Memory B cell (primary cell): Measurements from ENCODE around the gene HARS2.
"Not testable (repeated sequence)": the region's sequence is repeated elsewhere in the genome, so short reads cannot be mapped to it uniquely, and the experiment has no call there.

Source experiments
- ATAC-seq: fragments of 150-1000 bp; cut with Tn5 transposase; 2 replicates; pipeline ENCODE4 v1.10.0; 2021; ENCODE audit warnings: low read depth, mild to moderate bottlenecking, moderate library complexity
- DNase-seq, 2 donors: peaks; one replicate each; pipeline ENCODE4 v3.0.0; 2022; ENCODE audit warnings: low spot score in 2 of 2
- H3K27ac Mint-ChIP-seq: one replicate; pipeline ENCODE4 v1.8.0; 2022; ENCODE audit warnings: mild to moderate bottlenecking, moderate library complexity, mixed read lengths
- H3K27me3 Mint-ChIP-seq: one replicate; pipeline ENCODE4 v1.8.0; 2022; ENCODE audit warnings: mixed read lengths
- H3K36me3 Mint-ChIP-seq: one replicate; pipeline ENCODE4 v1.8.0; 2022; ENCODE audit warnings: mild to moderate bottlenecking, mixed read lengths
- H3K4me1 Mint-ChIP-seq: one replicate; pipeline ENCODE4 v1.8.0; 2022; ENCODE audit warnings: mixed read lengths
- H3K4me3 Mint-ChIP-seq: one replicate; pipeline ENCODE4 v1.8.0; 2022; ENCODE audit warnings: mild to moderate bottlenecking, moderate library complexity, mixed read lengths
- H3K9me3 Mint-ChIP-seq: one replicate; pipeline ENCODE4 v1.8.0; 2022; ENCODE audit warnings: mixed read lengths

Gene HARS2

DNA sequence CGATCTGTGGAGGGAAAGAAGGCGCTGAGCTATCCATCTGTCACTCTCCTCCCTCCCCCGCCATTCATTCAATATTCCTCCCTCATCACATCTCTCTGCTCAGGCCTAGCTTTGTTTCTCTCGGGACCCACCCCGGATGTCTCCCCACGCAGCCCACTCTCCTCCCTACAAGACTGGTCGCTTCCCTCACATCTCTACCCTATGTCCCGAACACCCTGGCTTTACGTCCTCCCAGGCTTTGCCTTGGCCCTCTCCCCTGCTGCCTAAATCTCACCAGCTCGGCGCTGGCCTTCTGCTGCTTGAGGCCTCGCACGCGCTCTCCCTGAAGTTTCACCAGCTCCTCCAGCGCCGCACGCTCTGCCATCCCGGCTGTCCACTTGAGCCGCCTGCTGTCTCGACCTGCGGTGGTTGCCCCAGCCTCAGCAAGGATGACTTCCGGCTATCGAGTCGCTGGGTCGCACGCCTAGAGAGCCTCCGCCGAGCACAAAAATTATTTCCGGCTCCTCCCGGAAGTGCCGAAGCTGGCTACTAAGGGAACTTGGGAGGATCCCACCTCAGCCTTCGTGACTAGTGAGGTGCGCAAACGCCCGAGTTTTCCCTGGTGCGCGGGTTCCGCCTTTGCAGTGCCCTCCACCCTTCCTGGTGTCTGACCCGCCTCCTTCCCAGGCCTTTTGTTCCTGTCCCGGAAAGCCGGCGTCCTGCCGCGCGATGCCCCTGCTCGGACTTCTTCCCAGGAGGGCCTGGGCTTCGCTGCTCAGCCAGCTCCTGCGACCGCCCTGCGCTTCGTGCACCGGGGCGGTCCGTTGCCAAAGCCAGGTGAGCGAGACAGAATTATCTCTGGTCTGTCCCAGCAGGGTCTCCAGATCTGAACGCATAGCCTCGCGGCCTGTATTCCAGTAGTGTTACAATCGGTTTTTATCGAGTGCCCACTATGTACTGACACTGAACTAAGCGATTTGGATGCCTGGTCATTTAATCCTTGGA lies at the start of gene HARS2, which contains the start of gene HARS1:
Gene HARS2, plus strand, starts transcription at position 515 of the 984 bp plus-strand sequence. Its CDS starts 194 bp downstream, at position 709.
Gene HARS1, minus strand, starts transcription at position 430 of the 984 bp plus-strand sequence. Its CDS starts 66 bp downstream, at position 364.
- H3K9me3 Mint-ChIP-seq: no peaks in the 10 kb centered on the region
- peak; percentile 68 to 74 for DNase-seq
- ATAC-seq: peak; percentile 98
- peak within 1 kb of the TSS; percentile 94 for H3K27ac Mint-ChIP-seq
- H3K36me3 Mint-ChIP-seq: peaks cover 13% of the 10 kb centered on the region
- peaks cover 18% of the 10 kb centered on the region for H3K4me1 Mint-ChIP-seq
- peak within 1 kb of the TSS; percentile 99 for H3K4me3 Mint-ChIP-seq
- no peaks in the 10 kb centered on the region for H3K27me3 Mint-ChIP-seq

DNA sequence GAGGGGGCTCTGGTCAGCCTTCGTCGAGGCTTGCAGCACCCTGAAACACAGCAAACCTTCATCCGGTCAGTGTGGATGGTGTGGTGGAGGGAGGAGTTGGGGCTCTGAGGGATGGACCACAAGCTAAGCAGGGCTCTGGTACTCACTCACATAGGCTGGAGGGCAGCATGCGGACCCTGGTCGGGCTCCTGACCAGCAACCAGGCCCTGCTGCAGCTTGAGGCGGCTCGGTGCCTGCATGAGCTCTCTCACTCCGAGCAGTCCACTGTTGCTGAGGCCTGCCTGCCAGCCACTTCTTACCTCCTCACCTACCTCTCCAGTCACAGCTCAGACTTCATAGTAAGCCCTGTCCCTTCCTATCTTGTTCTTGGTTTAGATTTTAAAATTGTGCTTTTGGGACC lies 49.5 kb upstream of the HARS2 start:
- Mint-ChIP-seq H3K4me1 (peaks cover 22% of the 10 kb centered on the region), H3K36me3 (peaks cover 8% of the 10 kb centered on the region), H3K27ac (no peak overlapping the region), H3K27me3 (no peaks in the 10 kb centered on the region), H3K4me3 (no peak overlapping the region), H3K9me3 (no peaks in the 10 kb centered on the region)
- DNase-seq: no peak
- ATAC-seq: no peak

- no peak for DNase-seq
- no peak for ATAC-seq
- Mint-ChIP-seq H3K36me3 (peaks cover 9% of the 10 kb centered on the region), H3K4me1 (peaks cover 25% of the 10 kb centered on the region), H3K27me3 (no peaks in the 10 kb centered on the region), H3K27ac (no peak overlapping the region), H3K4me3 (no peak overlapping the region), H3K9me3 (no peaks in the 10 kb centered on the region)
These were observed 48.5 kb upstream of the HARS2 start for GRCh38 chr5:140642718-140643117.

DNA sequence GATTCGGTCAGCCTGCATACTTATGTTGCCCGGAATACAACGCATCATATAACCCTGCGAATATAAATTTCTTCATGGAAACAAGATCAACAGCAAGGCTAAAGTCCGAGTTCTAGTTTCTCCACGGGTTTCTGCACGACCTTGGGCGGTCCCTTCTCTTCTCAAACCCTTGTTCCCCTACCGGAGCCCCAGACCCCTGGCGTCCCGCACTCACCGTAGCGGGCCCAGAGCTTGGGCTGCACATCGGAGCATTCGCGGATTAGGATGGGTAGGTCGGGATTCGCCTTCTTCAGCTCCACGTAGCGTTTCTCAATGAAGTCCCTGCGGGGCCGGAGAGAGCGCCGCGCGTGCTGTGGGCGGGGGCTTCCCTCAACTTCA lies 44.2 kb upstream of the HARS2 start:
- peak; percentile 7 for ATAC-seq
- Mint-ChIP-seq H3K36me3 (peaks cover 19% of the 10 kb centered on the region), H3K4me3 (peak overlapping the region; percentile 100), H3K27me3 (no peaks in the 10 kb centered on the region), H3K9me3 (no peaks in the 10 kb centered on the region), H3K27ac (peak overlapping the region; percentile 100), H3K4me1 (peaks cover 17% of the 10 kb centered on the region)
- DNase-seq: no peak

- peaks cover 47% of the 10 kb centered on the region for H3K36me3 Mint-ChIP-seq
These were observed 32.4 kb upstream of the HARS2 start for GRCh38 chr5:140658870-140659269.

DNA sequence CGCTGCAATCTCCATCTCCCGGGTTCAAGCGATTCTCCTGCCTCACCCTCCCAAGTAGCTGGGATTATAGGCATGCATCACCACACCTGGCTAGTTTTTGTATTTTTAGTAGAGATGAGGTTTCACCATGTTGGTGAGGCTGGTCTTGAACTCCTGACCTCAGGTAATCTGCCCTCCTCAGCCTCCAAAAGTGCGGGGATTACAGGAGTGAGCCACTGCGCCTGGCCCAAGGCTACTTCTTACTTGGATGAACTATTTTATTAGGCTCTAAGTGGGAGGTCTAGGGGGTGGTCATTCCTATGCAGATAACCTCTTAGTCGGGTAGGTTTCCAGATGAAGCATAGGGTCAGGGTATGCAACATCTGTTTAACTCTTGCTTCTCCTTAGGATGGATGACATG lies 30.9 kb upstream of the HARS2 start:
- not testable (repeated sequence) for H3K27ac Mint-ChIP-seq, H3K4me3 Mint-ChIP-seq, ATAC-seq, H3K27me3 Mint-ChIP-seq, H3K4me1 Mint-ChIP-seq, H3K9me3 Mint-ChIP-seq, DNase-seq
- peaks cover 38% of the 10 kb centered on the region for H3K36me3 Mint-ChIP-seq

More at GRCh38 chr5:140658870-140659269, 32.4 kb upstream of the HARS2 start:
- Mint-ChIP-seq H3K9me3 (no peaks in the 10 kb centered on the region), H3K27ac (no peak overlapping the region), H3K4me3 (no peak overlapping the region), H3K27me3 (no peaks in the 10 kb centered on the region), H3K4me1 (no peaks in the 10 kb centered on the region)
- ATAC-seq (no peak), DNase-seq (no peak)

GRCh38 chr5:140664030-140664358 lies 27.3 kb upstream of the HARS2 start:
- H3K36me3 Mint-ChIP-seq: peaks cover 35% of the 10 kb centered on the region
- peak overlapping the region; percentile 98 for H3K4me3 Mint-ChIP-seq
- H3K9me3 Mint-ChIP-seq: peaks cover 2% of the 10 kb centered on the region
- ATAC-seq: no peak
- peak overlapping the region; percentile 95 for H3K27ac Mint-ChIP-seq
- peaks cover 24% of the 10 kb centered on the region for H3K4me1 Mint-ChIP-seq
- H3K27me3 Mint-ChIP-seq: no peaks in the 10 kb centered on the region
- DNase-seq: no peak

DNA sequence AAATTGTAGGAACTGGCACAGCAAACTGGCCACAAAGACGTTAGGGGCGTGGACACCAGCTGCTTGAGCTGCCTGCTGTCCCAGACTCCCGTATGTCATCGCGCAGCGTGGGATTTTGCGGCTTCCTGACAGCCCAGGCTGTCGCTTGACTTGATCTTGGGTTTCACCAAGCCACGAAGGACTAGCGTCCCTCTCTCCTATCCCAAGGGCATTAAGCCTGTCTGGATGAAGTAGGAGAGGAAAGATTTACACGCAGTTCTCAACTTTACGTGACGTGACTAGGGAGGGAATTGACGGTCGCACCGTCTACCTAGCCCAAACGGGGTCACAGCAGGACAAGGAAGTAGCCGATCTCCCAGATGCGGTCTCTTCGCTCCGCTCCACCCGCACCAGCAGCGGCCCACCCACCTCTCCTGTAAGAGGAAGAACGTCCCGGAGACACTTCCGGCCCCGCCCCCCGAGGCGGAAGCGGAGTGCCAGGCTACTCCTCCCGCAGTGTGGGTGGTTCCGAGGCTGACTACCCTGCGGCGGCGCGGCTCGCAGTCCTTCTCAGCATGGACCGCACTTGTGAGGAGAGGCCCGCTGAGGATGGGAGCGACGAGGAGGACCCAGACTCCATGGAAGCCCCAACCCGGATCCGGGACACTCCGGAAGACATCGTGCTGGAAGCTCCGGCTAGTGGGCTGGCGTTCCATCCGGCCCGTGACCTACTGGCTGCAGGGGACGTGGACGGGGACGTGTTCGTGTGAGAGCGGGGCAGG lies 26.7 kb upstream of the HARS2 start, which contains the start of gene WDR55:
Gene WDR55, plus strand, starts transcription at position 546 of the 761 bp plus-strand sequence. Its CDS starts 9 bp downstream, at position 555.
- ATAC-seq (peak; percentile 96), DNase-seq (peak; percentile 84 to 87)
- Mint-ChIP-seq H3K9me3 (peaks cover 2% of the 10 kb centered on the region), H3K4me3 (peak within 1 kb of the TSS; percentile 98), H3K27ac (peak within 1 kb of the TSS; percentile 95), H3K4me1 (peaks cover 24% of the 10 kb centered on the region), H3K36me3 (peaks cover 39% of the 10 kb centered on the region), H3K27me3 (no peaks in the 10 kb centered on the region)

DNA sequence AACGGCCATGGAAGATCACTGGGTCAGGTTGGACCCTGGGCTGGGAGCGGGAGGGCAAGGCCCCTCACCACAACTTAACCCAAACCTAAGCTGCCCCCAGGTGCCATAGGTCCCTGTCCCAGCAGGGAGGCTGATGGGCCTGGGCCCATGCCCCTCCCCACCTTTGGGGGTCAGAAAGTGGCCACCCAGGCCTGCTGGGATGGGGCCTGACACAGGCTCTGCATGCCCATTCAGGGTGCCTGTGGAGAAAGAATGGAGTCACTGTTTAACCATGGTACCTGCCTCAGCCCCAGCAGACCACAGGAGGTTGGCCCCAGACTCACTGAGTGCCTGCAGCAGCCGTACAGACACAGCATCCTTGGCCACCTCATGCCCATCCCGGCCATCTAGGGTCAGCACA lies 20.2 kb upstream of the HARS2 start:
- H3K4me1 Mint-ChIP-seq: peaks cover 17% of the 10 kb centered on the region
- not testable (repeated sequence) for H3K27me3 Mint-ChIP-seq, DNase-seq, H3K9me3 Mint-ChIP-seq, H3K27ac Mint-ChIP-seq, H3K4me3 Mint-ChIP-seq, ATAC-seq
- peaks cover 26% of the 10 kb centered on the region for H3K36me3 Mint-ChIP-seq

DNA sequence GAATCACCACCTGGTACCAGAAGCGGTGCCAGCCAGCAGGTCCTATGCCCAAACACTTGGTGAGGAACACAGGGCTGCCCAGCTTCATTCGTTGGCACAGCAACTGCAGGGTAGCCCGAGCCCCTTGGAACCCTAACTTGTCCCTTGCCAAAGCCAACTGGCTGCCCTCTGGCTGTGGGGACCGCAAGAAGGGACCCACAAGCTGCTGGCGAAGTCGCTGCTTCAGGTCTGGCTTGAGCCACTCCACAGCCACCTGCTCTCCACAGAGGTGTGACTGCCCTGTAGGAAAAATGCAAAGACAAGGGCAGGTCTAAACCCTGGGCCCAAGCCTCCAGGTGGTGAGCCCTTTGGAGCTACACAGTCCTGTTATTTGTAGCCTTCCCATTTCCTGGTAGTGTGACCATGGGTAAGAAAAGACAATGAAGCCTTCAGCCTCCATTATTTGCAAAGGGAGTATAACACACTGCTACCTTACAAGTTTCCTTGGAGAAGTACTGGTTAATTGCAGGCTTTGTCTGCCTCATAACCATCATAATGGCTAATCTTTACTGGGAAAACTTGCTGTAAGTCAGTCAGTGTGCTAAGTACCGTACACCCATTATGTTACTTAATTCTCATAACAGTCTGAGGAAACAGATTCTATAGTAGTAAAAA lies 19.7 kb upstream of the HARS2 start:
- Mint-ChIP-seq H3K36me3 (peaks cover 27% of the 10 kb centered on the region), H3K4me1 (peaks cover 14% of the 10 kb centered on the region), H3K4me3 (no peak overlapping the region), H3K9me3 (no peaks in the 10 kb centered on the region), H3K27me3 (no peaks in the 10 kb centered on the region), H3K27ac (no peak overlapping the region)
- ATAC-seq (no peak), DNase-seq (no peak)

- ATAC-seq (no peak), DNase-seq (no peak)
- Mint-ChIP-seq H3K4me1 (peaks cover 4% of the 10 kb centered on the region), H3K4me3 (no peak overlapping the region), H3K36me3 (peaks cover 31% of the 10 kb centered on the region), H3K27ac (no peak overlapping the region), H3K9me3 (no peaks in the 10 kb centered on the region), H3K27me3 (no peaks in the 10 kb centered on the region)
These were observed 18.6 kb upstream of the HARS2 start for GRCh38 chr5:140672455-140673186.

DNA sequence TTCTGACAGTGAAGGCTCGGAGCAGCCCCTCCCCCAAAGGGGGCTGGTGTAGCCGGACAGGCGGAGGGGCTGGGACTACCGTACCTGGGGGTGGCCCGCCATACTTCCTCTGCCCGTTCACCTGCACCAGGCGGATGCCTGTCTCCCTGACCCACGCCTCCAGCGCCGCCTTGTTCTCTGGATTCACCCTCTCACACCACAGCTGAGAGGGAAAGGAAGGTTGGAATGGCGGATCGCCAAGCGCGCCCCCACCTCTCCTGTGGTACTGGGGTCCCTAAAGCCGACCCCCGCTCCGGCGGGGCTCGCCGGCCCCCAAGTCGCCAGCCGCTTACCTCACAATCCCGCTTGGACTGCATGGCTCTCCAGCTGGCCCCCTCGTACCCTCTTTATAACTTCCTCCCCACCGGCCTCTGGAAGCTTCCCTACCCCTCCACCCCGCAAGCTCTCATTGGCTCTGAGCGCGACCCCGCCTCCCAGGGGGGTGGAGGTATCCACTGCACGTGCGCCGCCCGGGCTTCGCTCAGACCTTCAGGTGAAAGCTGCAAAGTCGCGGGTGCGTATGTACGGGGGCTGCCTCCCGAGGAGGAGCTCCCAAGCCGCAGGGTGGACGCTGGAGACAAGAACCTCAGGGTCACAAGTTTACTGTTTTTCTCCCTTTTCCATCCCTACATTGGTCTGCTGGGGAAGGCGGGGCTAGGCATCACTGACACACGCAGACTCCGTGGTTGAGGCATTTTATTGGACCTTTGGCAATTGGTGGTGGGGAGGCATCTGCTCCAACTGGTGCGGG lies 17.9 kb upstream of the HARS2 start, which contains the start of gene DND1:
Gene DND1, minus strand, starts transcription at position 390 of the 790 bp plus-strand sequence. Its CDS starts 34 bp downstream, at position 356.
- Mint-ChIP-seq H3K36me3 (peaks cover 28% of the 10 kb centered on the region), H3K4me3 (no peak within 1 kb of the TSS), H3K27me3 (no peaks in the 10 kb centered on the region), H3K9me3 (no peaks in the 10 kb centered on the region), H3K27ac (no peak within 1 kb of the TSS), H3K4me1 (no peaks in the 10 kb centered on the region)
- no peak for DNase-seq
- ATAC-seq: no peak
